Hepatocyte (in vitro differentiated cells): ENCODE results near the gene CHN2. TPM values are rescaled to one million over a fixed set of nuclear protein-coding genes. Genes with fewer than 3 reads are reported as not detected.
A peak's percentile ranks its signal among the peaks of the same experiment; 100 is the strongest.

Experiments
- DNase-seq: peaks from one replicate; pipeline ENCODE4 v3.0.0-alpha.2; 2016; ENCODE audit warnings: low spot score
- H2AFZ ChIP-seq: fragments of 200-600 bp; sonication (generic); 2 replicates; pipeline ENCODE4 v1.6.0; 2016; ENCODE audit warnings: antibody characterized with exemption, mild to moderate bottlenecking
- H3K27ac ChIP-seq: fragments of 200-600 bp; sonication (generic); 2 replicates; pipeline ENCODE4 v1.5.1; 2016; ENCODE audit warnings: mild to moderate bottlenecking
- H3K27me3 ChIP-seq: fragments of 200-600 bp; sonication (generic); 2 replicates; pipeline ENCODE4 v1.6.1; 2016
- H3K36me3 ChIP-seq: fragments of 200-600 bp; sonication (generic); replicated peaks from 2 replicates; pipeline ENCODE4 v1.5.1; 2016; ENCODE audit warnings: low read depth; ENCODE audit not compliant: insufficient read depth
- H3K4me1 ChIP-seq: fragments of 200-600 bp; sonication (generic); 2 replicates; pipeline ENCODE4 v1.5.1; 2016; ENCODE audit warnings: mild to moderate bottlenecking, moderate library complexity; ENCODE audit not compliant: insufficient read depth
- H3K4me2 ChIP-seq: fragments of 200-600 bp; sonication (generic); 2 replicates; pipeline ENCODE4 v1.6.0; 2016
- H3K4me3 ChIP-seq: fragments of 200-600 bp; sonication (generic); 2 replicates; pipeline ENCODE4 v1.5.1; 2016; ENCODE audit warnings: mild to moderate bottlenecking
- H3K79me2 ChIP-seq: fragments of 200-600 bp; sonication (generic); 2 replicates; pipeline ENCODE4 v1.6.0; 2017; ENCODE audit warnings: mild to moderate bottlenecking
- H3K9me2 ChIP-seq: fragments of 200-600 bp; sonication (generic); replicated peaks from 2 replicates; pipeline ENCODE4 v1.6.0; 2017; ENCODE audit warnings: mild to moderate bottlenecking; ENCODE audit not compliant: insufficient read depth
- H3K9me3 ChIP-seq: fragments of 200-600 bp; sonication (generic); 2 replicates; pipeline ENCODE4 v1.5.1; 2016; ENCODE audit warnings: low read depth, mild to moderate bottlenecking
- H4K20me1 ChIP-seq: fragments of 200-600 bp; sonication (generic); 2 replicates; pipeline ENCODE4 v1.6.0; 2016; ENCODE audit warnings: mild to moderate bottlenecking; ENCODE audit not compliant: insufficient read depth, poor library complexity, severe bottlenecking
- EZH2 ChIP-seq: fragments of 200-600 bp; sonication (generic); IDR thresholded peaks from 2 replicates; pipeline ENCODE4 v1.6.1; 2016; ENCODE audit warnings: antibody characterized with exemption, mild to moderate bottlenecking, borderline replicate concordance
- EZH2phosphoT487 ChIP-seq: fragments of 200-600 bp; sonication (generic); IDR thresholded peaks from one replicate; pipeline ENCODE4 v1.6.1; 2018; ENCODE audit warnings: antibody characterized with exemption, mild to moderate bottlenecking, low read depth, moderate library complexity; ENCODE audit not compliant: unreplicated experiment, severe bottlenecking
- WGBS: methylation state at CpG from one replicate; pipeline ENCODE4 v1.1.6; 2016; ENCODE audit warnings: low lambda C conversion rate; ENCODE audit errors: missing lambda C conversion rate; 5-methylcytosine and 5-hydroxymethylcytosine counted together
- polyA plus RNA-seq: library from polyadenylated mRNA; unstranded; fragments of >200 nt; fragmentation: Nextera tagmentation; extraction: Ambion mirVana; gene quantifications from 2 replicates; pipeline ENCODE4 v1.2.1, GENCODE V29; 2016
- total RNA-seq: library from RNA; depleted of rRNA; stranded (reverse); fragments of >200 nt; gene quantifications from 2 replicates; pipeline ENCODE4 v1.2.3, GENCODE V29; 2014
- TF ChIP-seq, protein P1 (sequence below): fragments of 200-600 bp; sonication (generic); IDR thresholded peaks from 2 replicates; pipeline ENCODE4 v1.5.1; 2016; ENCODE audit warnings: antibody characterized with exemption, mild to moderate bottlenecking; ENCODE audit not compliant: poor library complexity

Gene CHN2
- total and polyA plus RNA-seq, 2 experiments from 2014 or later = 8.7 to 12.3 TPM

GRCh38 chr7:29464753-29465152 is 270.2 kb downstream of the CHN2 start:
- no peaks in the 10 kb centered on the region for H3K9me3 ChIP-seq
- no peak overlapping the region for H3K4me3 ChIP-seq
- 71% methylated on average over 3 of the region's 3 CpGs for WGBS
- no peaks in the 10 kb centered on the region for H3K36me3 ChIP-seq
- no peak overlapping the region for H3K4me2 ChIP-seq
- no peak overlapping the region for H3K27ac ChIP-seq
- no peaks in the 10 kb centered on the region for H3K27me3 ChIP-seq
- H3K79me2 ChIP-seq = no peaks in the 10 kb centered on the region
- H3K4me1 ChIP-seq = peaks cover 9% of the 10 kb centered on the region
- TF ChIP-seq EZH2 (no peak), EZH2phosphoT487 (no peak)
- TF ChIP-seq, protein P1, sequence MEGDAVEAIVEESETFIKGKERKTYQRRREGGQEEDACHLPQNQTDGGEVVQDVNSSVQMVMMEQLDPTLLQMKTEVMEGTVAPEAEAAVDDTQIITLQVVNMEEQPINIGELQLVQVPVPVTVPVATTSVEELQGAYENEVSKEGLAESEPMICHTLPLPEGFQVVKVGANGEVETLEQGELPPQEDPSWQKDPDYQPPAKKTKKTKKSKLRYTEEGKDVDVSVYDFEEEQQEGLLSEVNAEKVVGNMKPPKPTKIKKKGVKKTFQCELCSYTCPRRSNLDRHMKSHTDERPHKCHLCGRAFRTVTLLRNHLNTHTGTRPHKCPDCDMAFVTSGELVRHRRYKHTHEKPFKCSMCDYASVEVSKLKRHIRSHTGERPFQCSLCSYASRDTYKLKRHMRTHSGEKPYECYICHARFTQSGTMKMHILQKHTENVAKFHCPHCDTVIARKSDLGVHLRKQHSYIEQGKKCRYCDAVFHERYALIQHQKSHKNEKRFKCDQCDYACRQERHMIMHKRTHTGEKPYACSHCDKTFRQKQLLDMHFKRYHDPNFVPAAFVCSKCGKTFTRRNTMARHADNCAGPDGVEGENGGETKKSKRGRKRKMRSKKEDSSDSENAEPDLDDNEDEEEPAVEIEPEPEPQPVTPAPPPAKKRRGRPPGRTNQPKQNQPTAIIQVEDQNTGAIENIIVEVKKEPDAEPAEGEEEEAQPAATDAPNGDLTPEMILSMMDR = no peak
- no peaks in the 10 kb centered on the region for H4K20me1 ChIP-seq
- DNase-seq = no peak
- no peak overlapping the region for H2AFZ ChIP-seq
- H3K9me2 ChIP-seq = no peaks in the 10 kb centered on the region

DNA sequence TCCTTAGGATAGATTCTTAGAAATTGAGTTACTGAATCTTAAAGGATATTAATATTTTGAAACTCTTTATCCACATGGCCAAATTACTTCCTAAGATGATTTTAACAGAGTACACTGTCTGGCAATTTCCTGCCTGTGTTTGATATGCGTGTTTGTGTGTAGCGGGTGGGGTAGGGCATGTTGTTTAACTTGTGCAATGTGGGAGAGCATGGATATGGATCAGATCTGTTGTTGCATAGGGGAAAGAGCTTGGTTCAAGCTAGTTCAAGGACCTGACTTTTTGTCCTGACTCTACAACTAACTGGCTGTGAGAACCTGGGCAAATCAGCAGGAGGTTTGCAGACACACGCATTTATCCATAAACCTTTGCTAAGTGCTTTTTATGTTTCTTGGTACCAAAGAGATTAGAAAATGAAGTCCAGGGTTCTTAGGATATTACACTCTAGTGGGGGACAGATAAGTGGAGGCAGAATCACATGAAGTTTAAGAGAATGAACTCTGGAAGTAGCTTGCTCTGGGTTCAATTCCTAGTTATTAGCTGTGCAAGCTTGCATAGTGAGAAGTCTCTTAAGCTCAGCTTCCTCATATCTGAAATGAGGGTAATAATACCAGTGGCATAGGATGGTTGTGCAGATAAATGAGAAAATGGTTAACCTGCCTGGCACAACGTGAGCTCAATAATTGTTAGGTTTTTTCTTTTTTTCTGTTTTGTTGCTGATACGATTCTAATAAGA is 272.8 kb downstream of the CHN2 start:
- Histone ChIP-seq H3K9me3 (no peaks in the 10 kb centered on the region), H4K20me1 (no peaks in the 10 kb centered on the region), H3K4me1 (peaks cover 21% of the 10 kb centered on the region), H3K79me2 (no peaks in the 10 kb centered on the region), H3K4me2 (no peak overlapping the region), H3K27ac (no peak overlapping the region), H3K9me2 (no peaks in the 10 kb centered on the region), H3K27me3 (no peaks in the 10 kb centered on the region), H3K4me3 (no peak overlapping the region), H2AFZ (no peak overlapping the region), H3K36me3 (no peaks in the 10 kb centered on the region)
- DNase-seq = no peak
- WGBS = 84% methylated on average over 5 of the region's 5 CpGs
- no peak for TF ChIP-seq EZH2phosphoT487
- TF ChIP-seq, protein P1 = no peak
- no peak for TF ChIP-seq EZH2

- H3K27me3 ChIP-seq = no peaks in the 10 kb centered on the region
- TF ChIP-seq EZH2phosphoT487 = no peak
- no peak for TF ChIP-seq EZH2
- TF ChIP-seq, protein P1 = no peak
- H3K4me1 ChIP-seq = peaks cover 23% of the 10 kb centered on the region
- no peaks in the 10 kb centered on the region for H3K9me3 ChIP-seq
- H3K4me3 ChIP-seq = no peak overlapping the region
- H2AFZ ChIP-seq = no peak overlapping the region
- H3K9me2 ChIP-seq = no peaks in the 10 kb centered on the region
- 69% methylated on average over 2 of the region's 2 CpGs for WGBS
- no peak overlapping the region for H3K4me2 ChIP-seq
- no peak for DNase-seq
- H3K36me3 ChIP-seq = no peaks in the 10 kb centered on the region
- H3K79me2 ChIP-seq = no peaks in the 10 kb centered on the region
- no peaks in the 10 kb centered on the region for H4K20me1 ChIP-seq
- H3K27ac ChIP-seq = peak overlapping the region; percentile 67
Observed at GRCh38 chr7:29468196-29468595, 273.6 kb downstream of the CHN2 start.
